Panc1 (cell line): Measurements from ENCODE around the gene NADSYN1. TPM values are rescaled to one million over a fixed set of nuclear protein-coding genes. Genes with fewer than 3 reads are reported as not detected.

Experiments used
- ATAC-seq: fragments of 200-7000 bp; cut with Tn5 transposase; 2 replicates; pipeline ENCODE4 v1.9.1; 2020; ENCODE audit warnings: mild to moderate bottlenecking, moderate library complexity
- BruUV-seq: library from RNA; stranded (reverse); fragments of 400-500 nt; replicated peaks from 2 replicates; lab custom pipeline; 2021; lab: Mats Ljungman, UMichigan
- CTCF ChIA-PET: fragments of 300-600 bp; sonication (Branson Sonifier 250); formaldehyde crosslinking; loops from one replicate; lab custom pipeline; 2022; ENCODE audit warnings: antibody characterized with exemption; lab: Charles Lee
- POLR2A ChIA-PET: fragments of 300-600 bp; sonication (Branson Sonifier 250); formaldehyde crosslinking; loops from one replicate; lab custom pipeline; 2022; ENCODE audit warnings: antibody characterized with exemption; lab: Charles Lee
- DNase-seq: peaks from one replicate; pipeline ENCODE4 v3.0.0-alpha.2; 2010; ENCODE audit warnings: low read depth, low spot score
- H3K27ac ChIP-seq: 2 replicates; pipeline ENCODE4 v1.5.1; 2011; ENCODE audit warnings: mild to moderate bottlenecking, low read length, inconsistent platforms
- H3K27me3 ChIP-seq: fragments of 200-500 bp; sonication (Bioruptor generic); 2 replicates; pipeline ENCODE4 v1.6.0; 2014; ENCODE audit warnings: low read length, inconsistent platforms; ENCODE audit not compliant: control insufficient read depth, insufficient read depth
- H3K36me3 ChIP-seq: fragments of 200-500 bp; sonication (Bioruptor generic); 2 replicates; pipeline ENCODE4 v1.5.1; 2014; ENCODE audit warnings: inconsistent platforms, mild to moderate bottlenecking, low read length, moderate library complexity; ENCODE audit not compliant: control insufficient read depth, insufficient read depth
- H3K4me1 ChIP-seq: 2 replicates; pipeline ENCODE4 v1.5.1; 2011; ENCODE audit warnings: inconsistent platforms, mild to moderate bottlenecking, low read length, moderate library complexity; ENCODE audit not compliant: control insufficient read depth, insufficient read depth
- H3K4me3 ChIP-seq, 2 experiments: 2 replicates each; pipeline ENCODE4 v1.5.1; 2011 to 2012; ENCODE audit warnings: low read depth in 2 of 2, low read length in 2 of 2, mild to moderate bottlenecking in 2 of 2, inconsistent platforms in 1 of 2, moderate library complexity in 1 of 2
- H3K9me3 ChIP-seq: fragments of 200-500 bp; sonication (Bioruptor generic); 2 replicates; pipeline ENCODE4 v1.5.1; 2014; ENCODE audit warnings: low read depth, mild to moderate bottlenecking, inconsistent platforms, low read length, moderate library complexity; ENCODE audit not compliant: control insufficient read depth, insufficient read depth
- CTCF ChIP-seq: fragments of 450-650 bp; IDR thresholded peaks from 2 replicates; pipeline ENCODE4 v1.5.1; 2017; ENCODE audit warnings: mild to moderate bottlenecking
- POLR2AphosphoS5 ChIP-seq: IDR thresholded peaks from 2 replicates; pipeline ENCODE4 v1.6.1; 2012; ENCODE audit warnings: mild to moderate bottlenecking, low read depth, low read length, moderate library complexity
- REST ChIP-seq, 2 experiments: IDR thresholded peaks; 2 replicates each; pipeline ENCODE4 v1.6.1; 2011 to 2012; ENCODE audit warnings: low read depth in 2 of 2, control low read depth in 1 of 2, low read length in 1 of 2, mild to moderate bottlenecking in 1 of 2, moderate library complexity in 1 of 2; ENCODE audit not compliant: insufficient read depth in 1 of 2
- SIN3A ChIP-seq: IDR thresholded peaks from 2 replicates; pipeline ENCODE4 v1.6.1; 2012; ENCODE audit warnings: low read depth, mild to moderate bottlenecking, low read length, moderate library complexity, borderline replicate concordance; ENCODE audit not compliant: insufficient read depth
- TCF7L2 ChIP-seq: IDR thresholded peaks from 2 replicates; pipeline ENCODE4 v1.6.1; 2011; ENCODE audit warnings: mild to moderate bottlenecking, low read depth, low read length, inconsistent platforms
- in situ Hi-C: cut with HindIII; loops from 2 replicates; pipeline ENCODE4 v1.10.0; 2016; ENCODE audit warnings: low sequenced_read_pairs, low pct_unique_long_range_greater_than_20kb
- intact Hi-C: fragments of 100-400 bp; cut with micrococcal nuclease; formaldehyde crosslinking; loops from one replicate; pipeline ENCODE4 v1.10.0; 2022; ENCODE audit not compliant: unreplicated experiment
- total RNA-seq: library from RNA; stranded (reverse); gene quantifications from one replicate; pipeline ENCODE4 v1.2.1, GENCODE V29; 2021; ENCODE audit not compliant: unreplicated experiment

NADSYN1 gene
- total RNA-seq, 1 experiment from 2014 or later, result 76.1 TPM

- CTCF ChIA-PET, result no interaction called here
- no TSS peak for BruUV-seq
These were observed 21.9 kb downstream of the NADSYN1 start for GRCh38 chr11:71474771-71475483.

GRCh38 chr11:71476031-71476430, 23.0 kb downstream of the NADSYN1 start:
- no TSS peak for BruUV-seq
- intact Hi-C loops (no loop called here), in situ Hi-C loops (no loop called here)
- Histone ChIP-seq H3K36me3 (peaks cover 2% of the 10 kb centered on the region), H3K27ac (no peak overlapping the region), H3K9me3 (no peaks in the 10 kb centered on the region), H3K4me3 (no peak overlapping the region), H3K4me1 (no peaks in the 10 kb centered on the region), H3K27me3 (no peaks in the 10 kb centered on the region)
- DNase-seq, result no peak
- POLR2A ChIA-PET, result no interaction called here
- no peak for TF ChIP-seq CTCF
- no peak for TF ChIP-seq POLR2AphosphoS5
- no peak for TF ChIP-seq TCF7L2
- TF ChIP-seq SIN3A, result no peak
- TF ChIP-seq REST (IDR thresholded peaks at IDR 0.05; ENCODE audit: insufficient read depth in 1 of 2, low read depth in 2 of 2, low read length in 1 of 2), result no peak
- CTCF ChIA-PET, result no interaction called here
- ATAC-seq, result no peak

More at GRCh38 chr11:71474771-71475483, 21.9 kb downstream of the NADSYN1 start:
- Histone ChIP-seq H3K4me1 (no peaks in the 10 kb centered on the region), H3K9me3 (no peaks in the 10 kb centered on the region), H3K36me3 (peaks cover 2% of the 10 kb centered on the region), H3K27ac (no peak overlapping the region), H3K27me3 (no peaks in the 10 kb centered on the region), H3K4me3 (no peak overlapping the region)
- intact Hi-C loops, result no loop called here
- POLR2A ChIA-PET, result no interaction called here
- in situ Hi-C loops, result no loop called here
- TF ChIP-seq POLR2AphosphoS5 (no peak), REST (IDR thresholded peaks at IDR 0.05; ENCODE audit: insufficient read depth in 1 of 2, low read depth in 2 of 2, low read length in 1 of 2) (no peak), CTCF (no peak), TCF7L2 (no peak), SIN3A (no peak)
- no peak for DNase-seq
- ATAC-seq, result no peak
